ENCODE results near the gene FGF14.

DNA sequence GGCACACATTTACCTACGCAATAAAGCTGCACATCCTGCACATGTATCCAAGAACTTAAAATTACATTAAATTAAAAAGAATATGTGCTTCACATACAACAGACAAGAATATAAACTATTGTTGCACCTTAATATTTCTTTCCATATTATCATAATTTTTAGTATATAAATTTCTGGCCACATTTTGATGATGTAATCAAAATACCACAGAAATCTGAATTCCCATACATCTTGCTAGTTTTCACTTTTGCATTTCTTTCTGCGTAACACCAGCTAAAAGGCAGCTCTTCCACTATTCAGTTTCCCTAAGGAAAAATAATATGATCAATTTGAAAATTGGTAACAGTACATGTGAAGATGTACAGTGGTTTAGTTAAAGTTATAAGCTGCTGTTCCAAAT, 42.6 kb downstream of the FGF14 start:
- TF ChIP-seq, protein P1, sequence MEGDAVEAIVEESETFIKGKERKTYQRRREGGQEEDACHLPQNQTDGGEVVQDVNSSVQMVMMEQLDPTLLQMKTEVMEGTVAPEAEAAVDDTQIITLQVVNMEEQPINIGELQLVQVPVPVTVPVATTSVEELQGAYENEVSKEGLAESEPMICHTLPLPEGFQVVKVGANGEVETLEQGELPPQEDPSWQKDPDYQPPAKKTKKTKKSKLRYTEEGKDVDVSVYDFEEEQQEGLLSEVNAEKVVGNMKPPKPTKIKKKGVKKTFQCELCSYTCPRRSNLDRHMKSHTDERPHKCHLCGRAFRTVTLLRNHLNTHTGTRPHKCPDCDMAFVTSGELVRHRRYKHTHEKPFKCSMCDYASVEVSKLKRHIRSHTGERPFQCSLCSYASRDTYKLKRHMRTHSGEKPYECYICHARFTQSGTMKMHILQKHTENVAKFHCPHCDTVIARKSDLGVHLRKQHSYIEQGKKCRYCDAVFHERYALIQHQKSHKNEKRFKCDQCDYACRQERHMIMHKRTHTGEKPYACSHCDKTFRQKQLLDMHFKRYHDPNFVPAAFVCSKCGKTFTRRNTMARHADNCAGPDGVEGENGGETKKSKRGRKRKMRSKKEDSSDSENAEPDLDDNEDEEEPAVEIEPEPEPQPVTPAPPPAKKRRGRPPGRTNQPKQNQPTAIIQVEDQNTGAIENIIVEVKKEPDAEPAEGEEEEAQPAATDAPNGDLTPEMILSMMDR (IDR thresholded peaks at IDR 0.05; ENCODE audit: low read depth, low read length, poor library complexity, severe bottlenecking): no peak
- TF ChIP-seq EZH2phosphoT487 (IDR thresholded peaks at IDR 0.05; ENCODE audit: borderline replicate concordance, low read length): no peak

Measured in DOHH2 (cell line).